SK-N-SH treated with all-trans-retinoic acid at 6 μM for 48 hours (cell line): ENCODE results near the gene PIGM.

Source experiments
- ATAC-seq: fragments of 200-7000 bp; cut with Tn5 transposase; 3 replicates; pipeline ENCODE4 v1.9.1; 2020; ENCODE audit warnings: mild to moderate bottlenecking, moderate library complexity
- ARNTL ChIP-seq: fragments of 450-650 bp; formaldehyde crosslinking; IDR thresholded peaks from 2 replicates; pipeline ENCODE4 v1.5.0; 2020; ENCODE audit warnings: low read depth, mild to moderate bottlenecking, moderate library complexity, borderline replicate concordance
- BACH2 ChIP-seq: fragments of 250-450 bp; sonication (Bioruptor Pico); IDR thresholded peaks from 2 replicates; pipeline ENCODE4 v1.9.0; 2021; ENCODE audit warnings: mild to moderate bottlenecking, borderline replicate concordance
- CREB5 ChIP-seq: fragments of 250-450 bp; sonication (Bioruptor Pico); IDR thresholded peaks from 2 replicates; pipeline ENCODE4 v1.5.1; 2020; ENCODE audit warnings: low read depth, mild to moderate bottlenecking, moderate library complexity
- CSDC2 ChIP-seq: fragments of 250-450 bp; sonication (Bioruptor Pico); IDR thresholded peaks from 2 replicates; pipeline ENCODE4 v1.5.0; 2020; ENCODE audit warnings: mild to moderate bottlenecking, moderate library complexity
- CSRNP3 ChIP-seq: fragments of 250-450 bp; sonication (Bioruptor Pico); IDR thresholded peaks from 2 replicates; pipeline ENCODE4 v1.5.1; 2021; ENCODE audit warnings: mild to moderate bottlenecking, moderate library complexity
- ESRRG ChIP-seq: fragments of 250-450 bp; sonication (Bioruptor Pico); IDR thresholded peaks from 2 replicates; pipeline ENCODE4 v1.6.1; 2021; ENCODE audit warnings: mild to moderate bottlenecking
- GLIS3 ChIP-seq: fragments of 250-450 bp; sonication (Bioruptor Pico); IDR thresholded peaks from 2 replicates; pipeline ENCODE4 v1.5.0; 2020; ENCODE audit warnings: mild to moderate bottlenecking, moderate library complexity
- ISL1 ChIP-seq: fragments of 250-450 bp; sonication (Bioruptor Pico); IDR thresholded peaks from 2 replicates; pipeline ENCODE4 v2.1.2; 2022; ENCODE audit warnings: mild to moderate bottlenecking, moderate library complexity
- OSR1 ChIP-seq: fragments of 250-450 bp; sonication (Bioruptor Pico); IDR thresholded peaks from 2 replicates; pipeline ENCODE4 v1.8.0; 2022; ENCODE audit warnings: moderate library complexity, mild to moderate bottlenecking, inconsistent platforms
- PATZ1 ChIP-seq: fragments of 250-450 bp; sonication (Bioruptor Pico); IDR thresholded peaks from 2 replicates; pipeline ENCODE4 v1.8.0; 2020; ENCODE audit warnings: mild to moderate bottlenecking, moderate library complexity, borderline replicate concordance
- POU6F1 ChIP-seq: fragments of 250-450 bp; sonication (Bioruptor Pico); IDR thresholded peaks from 2 replicates; pipeline ENCODE4 v1.8.0; 2021; ENCODE audit warnings: low read depth, mild to moderate bottlenecking, moderate library complexity, borderline replicate concordance
- PPARA ChIP-seq: fragments of 250-450 bp; sonication (Bioruptor Pico); IDR thresholded peaks from 2 replicates; pipeline ENCODE4 v1.5.0; 2020; ENCODE audit warnings: mild to moderate bottlenecking, borderline replicate concordance
- SNAI2 ChIP-seq: fragments of 250-450 bp; sonication (Bioruptor Pico); IDR thresholded peaks from 2 replicates; pipeline ENCODE4 v1.5.0; 2020; ENCODE audit warnings: mild to moderate bottlenecking, moderate library complexity
- TCF4 ChIP-seq: fragments of 250-450 bp; sonication (Bioruptor Pico); IDR thresholded peaks from 2 replicates; pipeline ENCODE4 v1.8.0; 2021; ENCODE audit warnings: mild to moderate bottlenecking, moderate library complexity, borderline replicate concordance
- TOX ChIP-seq: fragments of 250-450 bp; sonication (Bioruptor Pico); IDR thresholded peaks from 2 replicates; pipeline ENCODE4 v1.8.0; 2021; ENCODE audit warnings: mild to moderate bottlenecking, moderate library complexity, borderline replicate concordance
- TSHZ2 ChIP-seq: fragments of 250-450 bp; sonication (Bioruptor Pico); IDR thresholded peaks from 2 replicates; pipeline ENCODE4 v1.5.0; 2020; ENCODE audit warnings: mild to moderate bottlenecking, moderate library complexity
- ZC3H10 ChIP-seq: fragments of 250-450 bp; sonication (Bioruptor Pico); IDR thresholded peaks from 2 replicates; pipeline ENCODE4 v1.5.1; 2021; ENCODE audit warnings: mild to moderate bottlenecking, moderate library complexity
- ZFP3 ChIP-seq: fragments of 250-450 bp; sonication (Bioruptor Pico); IDR thresholded peaks from 2 replicates; pipeline ENCODE4 v1.5.0; 2020; ENCODE audit warnings: mild to moderate bottlenecking, moderate library complexity
- ZFP30 ChIP-seq: fragments of 450-650 bp; formaldehyde crosslinking; IDR thresholded peaks from 2 replicates; pipeline ENCODE4 v1.5.0; 2022; ENCODE audit warnings: mild to moderate bottlenecking, moderate library complexity
- ZNF565 ChIP-seq: fragments of 450-650 bp; formaldehyde crosslinking; conservative IDR thresholded peaks from 2 replicates; pipeline ENCODE4 v1.5.0; 2020; ENCODE audit warnings: low read depth, mild to moderate bottlenecking, moderate library complexity
- ZNF70 ChIP-seq: fragments of 450-650 bp; formaldehyde crosslinking; IDR thresholded peaks from 2 replicates; pipeline ENCODE4 v1.5.0; 2020; ENCODE audit warnings: mild to moderate bottlenecking, moderate library complexity
- ZNF8 ChIP-seq: fragments of 450-650 bp; formaldehyde crosslinking; IDR thresholded peaks from 2 replicates; pipeline ENCODE4 v1.5.0; 2020; ENCODE audit warnings: mild to moderate bottlenecking, moderate library complexity

The PIGM gene

GRCh38 chr1:159981351-159982055 is 50.3 kb downstream of the PIGM start:
- TF ChIP-seq CSDC2 (CRISPR knock-in tag) (no peak), OSR1 (CRISPR knock-in tag) (no peak), ZC3H10 (no peak), TOX (no peak), ZNF8 (CRISPR knock-in tag) (no peak), CREB5 (no peak)
- ATAC-seq, result no peak

- no peak for TF ChIP-seq ZNF70 (CRISPR knock-in tag)
- no peak for TF ChIP-seq CREB5
- no peak for TF ChIP-seq ESRRG (CRISPR knock-in tag)
- TF ChIP-seq CSRNP3 (CRISPR knock-in tag), result no peak
- no peak for TF ChIP-seq PPARA
- no peak for TF ChIP-seq ZNF8 (CRISPR knock-in tag)
- TF ChIP-seq TSHZ2 (CRISPR knock-in tag), result no peak
- TF ChIP-seq BACH2, result no peak
- TF ChIP-seq TCF4, result no peak
- no peak for TF ChIP-seq SNAI2
- no peak for TF ChIP-seq CSDC2 (CRISPR knock-in tag)
- no peak for TF ChIP-seq PATZ1
- no peak for TF ChIP-seq POU6F1 (CRISPR knock-in tag)
- no peak for TF ChIP-seq GLIS3 (CRISPR knock-in tag)
- no peak for TF ChIP-seq ISL1 (CRISPR knock-in tag)
- TF ChIP-seq TOX, result no peak
- TF ChIP-seq ZFP30 (CRISPR knock-in tag), result no peak
- TF ChIP-seq OSR1 (CRISPR knock-in tag), result no peak
- no peak for TF ChIP-seq ARNTL (CRISPR knock-in tag)
- TF ChIP-seq ZFP3, result no peak
- ATAC-seq, result no peak
Observed at GRCh38 chr1:159980786-159981185, 51.0 kb downstream of the PIGM start.

GRCh38 chr1:159980076-159980475 is 51.7 kb downstream of the PIGM start:
- TF ChIP-seq CREB5 (no peak), CSRNP3 (CRISPR knock-in tag) (no peak), TSHZ2 (CRISPR knock-in tag) (no peak), ZC3H10 (no peak), ARNTL (CRISPR knock-in tag) (no peak), ZNF565 (CRISPR knock-in tag) (no peak), CSDC2 (CRISPR knock-in tag) (no peak)
- no peak for ATAC-seq
